Esophagus squamous epithelium (tissue), 4 donors: ENCODE results near the gene TMEM95.
A peak's percentile ranks its signal among the peaks of the same experiment; 100 is the strongest.

Source experiments
- POLR2A ChIP-seq, 4 donors: fragments of 450-650 bp; IDR thresholded peaks; one replicate each; pipeline ENCODE4 v1.6.1; 2017; ENCODE audit warnings: antibody characterized with exemption in 4 of 4, mild to moderate bottlenecking in 4 of 4, moderate library complexity in 3 of 4
- TF ChIP-seq, protein P1 (sequence below), 6 experiments: fragments of 450-650 bp in 4 of 6; fragments of 200-600 bp in 2 of 6; sonication (generic) in 2 of 6; IDR thresholded peaks; one replicate each; pipeline ENCODE4 v1.5.1; 2016 to 2019; ENCODE audit warnings: antibody characterized with exemption in 6 of 6, mild to moderate bottlenecking in 4 of 6, moderate library complexity in 4 of 6

GRCh38 chr17:7404737-7405349, 49.9 kb downstream of the TMEM95 start:
- TF ChIP-seq, protein P1, sequence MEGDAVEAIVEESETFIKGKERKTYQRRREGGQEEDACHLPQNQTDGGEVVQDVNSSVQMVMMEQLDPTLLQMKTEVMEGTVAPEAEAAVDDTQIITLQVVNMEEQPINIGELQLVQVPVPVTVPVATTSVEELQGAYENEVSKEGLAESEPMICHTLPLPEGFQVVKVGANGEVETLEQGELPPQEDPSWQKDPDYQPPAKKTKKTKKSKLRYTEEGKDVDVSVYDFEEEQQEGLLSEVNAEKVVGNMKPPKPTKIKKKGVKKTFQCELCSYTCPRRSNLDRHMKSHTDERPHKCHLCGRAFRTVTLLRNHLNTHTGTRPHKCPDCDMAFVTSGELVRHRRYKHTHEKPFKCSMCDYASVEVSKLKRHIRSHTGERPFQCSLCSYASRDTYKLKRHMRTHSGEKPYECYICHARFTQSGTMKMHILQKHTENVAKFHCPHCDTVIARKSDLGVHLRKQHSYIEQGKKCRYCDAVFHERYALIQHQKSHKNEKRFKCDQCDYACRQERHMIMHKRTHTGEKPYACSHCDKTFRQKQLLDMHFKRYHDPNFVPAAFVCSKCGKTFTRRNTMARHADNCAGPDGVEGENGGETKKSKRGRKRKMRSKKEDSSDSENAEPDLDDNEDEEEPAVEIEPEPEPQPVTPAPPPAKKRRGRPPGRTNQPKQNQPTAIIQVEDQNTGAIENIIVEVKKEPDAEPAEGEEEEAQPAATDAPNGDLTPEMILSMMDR (IDR thresholded peaks at IDR 0.05): no peak
- peak in 2 of 4 donors; percentile 63 to 66 for TF ChIP-seq POLR2A (IDR thresholded peaks at IDR 0.05)
